Keratinocyte (primary cell): ENCODE measurements around the gene PDE6A. TPM values are rescaled to one million over a fixed set of nuclear protein-coding genes. Genes with fewer than 3 reads are reported as not detected.

Experiments
- DNase-seq: peaks from one replicate; pipeline ENCODE4 v3.0.0-alpha.2; 2011; ENCODE audit warnings: low read depth, missing footprints, low spot score
- FAIRE-seq: peaks from 2 replicates; lab custom pipeline; 2011; peaks lifted over from hg19 to GRCh38; lab: Jason Lieb, UNC
- H2AFZ ChIP-seq: 2 replicates; pipeline ENCODE4 v1.6.0; 2012; ENCODE audit warnings: low read length, control low read depth, inconsistent platforms; ENCODE audit not compliant: control insufficient read depth
- H3K27ac ChIP-seq: 2 replicates; pipeline ENCODE4 v1.5.1; 2011; ENCODE audit warnings: low read length; ENCODE audit not compliant: control insufficient read depth, insufficient read depth
- H3K27me3 ChIP-seq: 3 replicates; pipeline ENCODE4 v1.6.0; 2011; ENCODE audit warnings: low read length; ENCODE audit not compliant: control insufficient read depth, insufficient read depth; ENCODE audit errors: extremely low read depth
- H3K36me3 ChIP-seq, 2 experiments: 2 replicates in 1 of 2; 3 replicates in 1 of 2; pipeline ENCODE4 v1.5.1; 2011; ENCODE audit warnings: low read length in 2 of 2, mild to moderate bottlenecking in 1 of 2; ENCODE audit not compliant: control insufficient read depth in 2 of 2, insufficient read depth in 2 of 2; ENCODE audit errors: extremely low read depth in 1 of 2
- H3K4me1 ChIP-seq: 3 replicates; pipeline ENCODE4 v1.5.1; 2011; ENCODE audit warnings: low read length; ENCODE audit not compliant: control insufficient read depth, insufficient read depth; ENCODE audit errors: extremely low read depth
- H3K4me2 ChIP-seq: 3 replicates; pipeline ENCODE4 v1.6.0; 2011; ENCODE audit warnings: low read depth, low read length; ENCODE audit not compliant: control insufficient read depth, insufficient read depth; ENCODE audit errors: extremely low read depth
- H3K4me3 ChIP-seq, 3 experiments: fragments of 200-600 bp in 1 of 3; sonication (generic) in 1 of 3; 2 replicates in 2 of 3; 3 replicates in 1 of 3; pipeline ENCODE4 v1.5.1; 2011 to 2016; ENCODE audit warnings: low read length in 3 of 3, mild to moderate bottlenecking in 3 of 3, control low read depth in 2 of 3, inconsistent platforms in 1 of 3, low read depth in 1 of 3, mixed read lengths in 1 of 3, mixed run types in 1 of 3, moderate library complexity in 1 of 3; ENCODE audit not compliant: control insufficient read depth in 2 of 3, insufficient read depth in 2 of 3; ENCODE audit errors: extremely low read depth in 1 of 3
- H3K79me2 ChIP-seq: 2 replicates; pipeline ENCODE4 v1.6.0; 2012; ENCODE audit warnings: low read length; ENCODE audit not compliant: control insufficient read depth, insufficient read depth
- H3K9ac ChIP-seq: 3 replicates; pipeline ENCODE4 v1.6.0; 2011; ENCODE audit warnings: low read length; ENCODE audit not compliant: control insufficient read depth, insufficient read depth; ENCODE audit errors: extremely low read depth
- H3K9me1 ChIP-seq: 3 replicates; pipeline ENCODE4 v1.6.0; 2011; ENCODE audit warnings: low read length; ENCODE audit not compliant: control insufficient read depth, insufficient read depth; ENCODE audit errors: extremely low read depth
- H3K9me3 ChIP-seq: 2 replicates; pipeline ENCODE4 v1.5.1; 2012; ENCODE audit warnings: low read depth, low read length; ENCODE audit not compliant: control insufficient read depth
- H4K20me1 ChIP-seq: 3 replicates; pipeline ENCODE4 v1.6.0; 2011; ENCODE audit warnings: low read length; ENCODE audit not compliant: control insufficient read depth, insufficient read depth; ENCODE audit errors: extremely low read depth
- EZH2 ChIP-seq: IDR thresholded peaks from one replicate; pipeline ENCODE4 v1.6.1; 2012; ENCODE audit warnings: inconsistent platforms, mild to moderate bottlenecking, low read length, moderate library complexity
- dilution Hi-C: fragments of 300-500 bp; cut with MboI; formaldehyde crosslinking; loops from one replicate; pipeline ENCODE4 v1.7.0; 2020; ENCODE audit warnings: low sequenced_read_pairs; ENCODE audit not compliant: extremely low pct_ligation_motif_present
- polyA plus RNA-seq, 5 experiments: library from polyadenylated mRNA; depleted of rRNA in 3 of 5; stranded (reverse) in 3 of 5; stranded (forward) in 1 of 5; unstranded in 1 of 5; fragments of >200 nt; gene quantifications; 1 replicate in 1 of 5; 2 replicates in 3 of 5; 3 replicates in 1 of 5; pipeline versions ENCODE4 v1.2.1 to v1.2.3, GENCODE V29; 2011 to 2012; ENCODE audit warnings: missing spikeins in 2 of 5, low read depth in 1 of 5, low replicate concordance in 1 of 5
- TF ChIP-seq, protein P1 (sequence below), 3 experiments: IDR thresholded peaks in 1 of 3; conservative IDR thresholded peaks in 1 of 3; optimal IDR thresholded peaks in 1 of 3; 2 replicates in 2 of 3; 3 replicates in 1 of 3; pipeline versions ENCODE3 to v1.5.1; 2011; ENCODE audit warnings: low read length in 3 of 3, mild to moderate bottlenecking in 3 of 3, moderate library complexity in 2 of 3, control low read depth in 1 of 3, inconsistent platforms in 1 of 3; ENCODE audit not compliant: insufficient read depth in 2 of 3; ENCODE audit errors: extremely low read depth in 1 of 3

PDE6A gene
- polyA plus RNA-seq, 1 donor (not counting 4 experiments of a cell fraction or from before 2014, with no cell fraction given): 0.03 TPM

GRCh38 chr5:149849966-149850910 is 94.4 kb downstream of the PDE6A start:
- Histone ChIP-seq H3K79me2 (no peaks in the 10 kb centered on the region), H4K20me1 (no peaks in the 10 kb centered on the region), H3K36me3 (peaks cover 10 to 21% of the 10 kb centered on the region in 2 experiments), H3K4me2 (no peak overlapping the region), H2AFZ (no peak overlapping the region), H3K9me3 (no peaks in the 10 kb centered on the region), H3K9ac (no peak overlapping the region), H3K27ac (no peak overlapping the region), H3K9me1 (no peaks in the 10 kb centered on the region), H3K4me1 (no peaks in the 10 kb centered on the region), H3K4me3 (no peak overlapping the region), H3K27me3 (no peaks in the 10 kb centered on the region)
- DNase-seq (no peak), FAIRE-seq (no peak)
- dilution Hi-C loops: loop anchor here (25.0 kb wide), 1 partner anchor 112 kb away; the partner anchor contains the start of gene SLC26A2
- TF ChIP-seq, protein P1, sequence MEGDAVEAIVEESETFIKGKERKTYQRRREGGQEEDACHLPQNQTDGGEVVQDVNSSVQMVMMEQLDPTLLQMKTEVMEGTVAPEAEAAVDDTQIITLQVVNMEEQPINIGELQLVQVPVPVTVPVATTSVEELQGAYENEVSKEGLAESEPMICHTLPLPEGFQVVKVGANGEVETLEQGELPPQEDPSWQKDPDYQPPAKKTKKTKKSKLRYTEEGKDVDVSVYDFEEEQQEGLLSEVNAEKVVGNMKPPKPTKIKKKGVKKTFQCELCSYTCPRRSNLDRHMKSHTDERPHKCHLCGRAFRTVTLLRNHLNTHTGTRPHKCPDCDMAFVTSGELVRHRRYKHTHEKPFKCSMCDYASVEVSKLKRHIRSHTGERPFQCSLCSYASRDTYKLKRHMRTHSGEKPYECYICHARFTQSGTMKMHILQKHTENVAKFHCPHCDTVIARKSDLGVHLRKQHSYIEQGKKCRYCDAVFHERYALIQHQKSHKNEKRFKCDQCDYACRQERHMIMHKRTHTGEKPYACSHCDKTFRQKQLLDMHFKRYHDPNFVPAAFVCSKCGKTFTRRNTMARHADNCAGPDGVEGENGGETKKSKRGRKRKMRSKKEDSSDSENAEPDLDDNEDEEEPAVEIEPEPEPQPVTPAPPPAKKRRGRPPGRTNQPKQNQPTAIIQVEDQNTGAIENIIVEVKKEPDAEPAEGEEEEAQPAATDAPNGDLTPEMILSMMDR (optimal IDR thresholded peaks at IDR 0.05 in 1 of 3, IDR thresholded peaks at IDR 0.05 in 1 of 3, conservative IDR thresholded peaks at IDR 0.05 in 1 of 3; ENCODE audit: extremely low read depth in 1 of 3, insufficient read depth in 2 of 3, low read length in 3 of 3): no peak
- TF ChIP-seq EZH2: no peak

DNA sequence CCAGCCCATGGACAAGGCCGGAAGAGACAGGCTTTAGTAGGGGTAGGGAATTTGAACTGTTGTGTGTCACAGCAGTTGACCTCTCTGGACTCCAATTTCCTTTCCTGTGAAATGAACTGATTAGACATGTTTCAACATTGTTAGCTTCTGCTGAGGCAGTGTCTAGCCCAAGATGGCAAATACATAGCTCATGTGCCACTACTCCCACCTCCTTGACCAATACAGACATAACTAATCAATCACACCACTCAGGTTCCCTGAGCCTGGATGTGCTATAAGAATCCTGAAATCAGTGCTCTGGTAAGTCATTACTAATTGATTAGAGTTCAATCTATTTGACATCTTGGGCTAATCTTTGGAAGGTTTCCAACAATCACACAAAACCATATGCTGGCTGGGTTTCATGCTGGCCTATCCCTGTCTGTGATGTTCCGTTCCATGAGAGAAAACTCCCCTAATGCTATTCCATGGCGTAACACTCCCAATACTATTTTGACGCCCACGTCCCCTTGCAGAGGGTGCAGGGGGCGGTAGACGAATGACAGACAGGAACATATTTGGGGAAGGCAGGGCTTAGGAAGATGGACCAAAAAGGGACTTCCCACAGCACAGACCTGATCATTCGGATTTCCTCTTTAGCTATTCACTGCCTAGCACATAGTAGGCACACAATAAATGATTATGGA is 95.2 kb downstream of the PDE6A start:
- Histone ChIP-seq H3K27me3 (no peaks in the 10 kb centered on the region), H3K9me1 (no peaks in the 10 kb centered on the region), H3K9ac (no peak overlapping the region), H3K27ac (no peak overlapping the region), H4K20me1 (no peaks in the 10 kb centered on the region), H3K4me1 (no peaks in the 10 kb centered on the region), H3K79me2 (no peaks in the 10 kb centered on the region), H3K9me3 (no peaks in the 10 kb centered on the region), H3K36me3 (peaks cover 10 to 21% of the 10 kb centered on the region in 2 experiments), H2AFZ (no peak overlapping the region), H3K4me2 (no peak overlapping the region), H3K4me3 (no peak overlapping the region)
- dilution Hi-C loops: no loop called here
- DNase-seq: no peak
- TF ChIP-seq, protein P1 (optimal IDR thresholded peaks at IDR 0.05 in 1 of 3, IDR thresholded peaks at IDR 0.05 in 1 of 3, conservative IDR thresholded peaks at IDR 0.05 in 1 of 3; ENCODE audit: extremely low read depth in 1 of 3, insufficient read depth in 2 of 3, low read length in 3 of 3): no peak
- no peak for TF ChIP-seq EZH2
- FAIRE-seq: peak; percentile 60
